Iris pigment epithelial cell (primary cell): ENCODE data around the gene ACSL3.
"Not testable (repeated sequence)": the region's sequence is repeated elsewhere in the genome, so short reads cannot be mapped to it uniquely, and the experiment has no call there.

ENCODE experiments used
- DNase-seq: peaks from one replicate; pipeline ENCODE4 v3.0.0-alpha.2; 2011; ENCODE audit warnings: low read depth

ACSL3 gene

GRCh38 chr2:222851956-222852617, 8.7 kb upstream of the ACSL3 start:
- DNase-seq = no peak

- DNase-seq = no peak
Observed at GRCh38 chr2:222854773-222855700, 5.8 kb upstream of the ACSL3 start.

- DNase-seq = peak; percentile 77
Observed at GRCh38 chr2:222859786-222860612, 837 bp upstream of the ACSL3 start.

- no peak for DNase-seq
Observed at GRCh38 chr2:222861411-222862105, 722 bp downstream of the ACSL3 start.

- DNase-seq = peak; percentile 56
Observed at GRCh38 chr2:222862106-222862908, 1.5 kb downstream of the ACSL3 start.

GRCh38 chr2:222862909-222863544, 2.2 kb downstream of the ACSL3 start:
- peak; percentile 50 for DNase-seq

GRCh38 chr2:222864296-222864695, 3.5 kb downstream of the ACSL3 start:
- DNase-seq = peak; percentile 83

- DNase-seq = no peak
Observed at GRCh38 chr2:222865301-222865700, 4.5 kb downstream of the ACSL3 start.

- DNase-seq = no peak
Observed at GRCh38 chr2:222866358-222866960, 5.6 kb downstream of the ACSL3 start.

- not testable (repeated sequence) for DNase-seq
Observed at GRCh38 chr2:222868560-222869251, 7.9 kb downstream of the ACSL3 start.

- no peak for DNase-seq
Observed at GRCh38 chr2:222869252-222869560, 8.4 kb downstream of the ACSL3 start.

GRCh38 chr2:222871291-222871690, 10.5 kb downstream of the ACSL3 start:
- DNase-seq = no peak

GRCh38 chr2:222872551-222872950, 11.7 kb downstream of the ACSL3 start:
- no peak for DNase-seq

GRCh38 chr2:222875482-222875881, 14.6 kb downstream of the ACSL3 start:
- no peak for DNase-seq

GRCh38 chr2:222876947-222877346, 16.1 kb downstream of the ACSL3 start:
- DNase-seq = no peak

GRCh38 chr2:222877556-222878300, 16.9 kb downstream of the ACSL3 start:
- DNase-seq = no peak

- no peak for DNase-seq
Observed at GRCh38 chr2:222878301-222878876, 17.6 kb downstream of the ACSL3 start.

- DNase-seq = peak; percentile 84
Observed at GRCh38 chr2:222878877-222879603, 18.2 kb downstream of the ACSL3 start.
